Activated B cell treated with CpG ODN at 0.5 μM for 24 hours (primary cell): ENCODE results near the gene KRTAP3-3. TPM values are rescaled to one million over a fixed set of nuclear protein-coding genes. Genes with fewer than 3 reads are reported as not detected.

ENCODE experiments used
- ATAC-seq: fragments of 200-7000 bp; cut with Tn5 transposase; one replicate; pipeline ENCODE4 v1.10.0; 2021; ENCODE audit warnings: low read depth, mild to moderate bottlenecking, moderate library complexity
- CTCF ChIA-PET: fragments of 350-600 bp; sonication (Branson Sonifier 250); formaldehyde crosslinking; loops from one replicate; lab custom pipeline; 2021; ENCODE audit warnings: antibody characterized with exemption; lab: Charles Lee
- POLR2A ChIA-PET: fragments of 350-600 bp; sonication (Branson Sonifier 250); formaldehyde crosslinking; loops from one replicate; lab custom pipeline; 2021; ENCODE audit warnings: antibody characterized with exemption; lab: Charles Lee
- DNase-seq: peaks from one replicate; pipeline ENCODE4 v3.0.0; 2022
- H3K27ac Mint-ChIP-seq: one replicate; pipeline ENCODE4 v1.8.0; 2020; ENCODE audit warnings: mixed read lengths
- H3K27me3 Mint-ChIP-seq: one replicate; pipeline ENCODE4 v1.8.0; 2021; ENCODE audit warnings: mixed read lengths
- H3K36me3 Mint-ChIP-seq: one replicate; pipeline ENCODE4 v1.8.0; 2021; ENCODE audit warnings: low read depth, mixed read lengths
- H3K4me1 Mint-ChIP-seq: one replicate; pipeline ENCODE4 v1.8.0; 2021; ENCODE audit warnings: mixed read lengths
- H3K4me3 Mint-ChIP-seq: one replicate; pipeline ENCODE4 v1.8.0; 2020; ENCODE audit warnings: mild to moderate bottlenecking, mixed read lengths
- H3K9me3 Mint-ChIP-seq: one replicate; pipeline ENCODE4 v1.8.0; 2020; ENCODE audit warnings: mixed read lengths
- CTCF ChIP-seq: fragments of 200-600 bp; IDR thresholded peaks from one replicate; pipeline ENCODE4 v1.8.0; 2022; ENCODE audit warnings: antibody characterized with exemption, mild to moderate bottlenecking
- intact Hi-C: fragments of 100-400 bp; cut with micrococcal nuclease; formaldehyde crosslinking; loops from one replicate; pipeline ENCODE4 v1.15.1; 2024
- total RNA-seq: library from RNA; stranded (reverse); gene quantifications from 2 replicates; pipeline ENCODE4 v1.2.3, GENCODE V29; 2022

The KRTAP3-3 gene
- total RNA-seq, 1 donor from 2014 or later: not detected

GRCh38 chr17:41018541-41018940 lies 24.6 kb upstream of the KRTAP3-3 start:
- intact Hi-C loops: no loop called here
- H3K27ac Mint-ChIP-seq: no peak overlapping the region
- DNase-seq: no peak
- CTCF ChIA-PET: no interaction called here
- POLR2A ChIA-PET: no interaction called here
- peaks cover 9% of the 10 kb centered on the region for H3K27me3 Mint-ChIP-seq
- ATAC-seq: no peak
- no peaks in the 10 kb centered on the region for H3K4me1 Mint-ChIP-seq
- no peak for TF ChIP-seq CTCF
- no peaks in the 10 kb centered on the region for H3K36me3 Mint-ChIP-seq
- no peak overlapping the region for H3K4me3 Mint-ChIP-seq
- peaks cover 4% of the 10 kb centered on the region for H3K9me3 Mint-ChIP-seq

DNA sequence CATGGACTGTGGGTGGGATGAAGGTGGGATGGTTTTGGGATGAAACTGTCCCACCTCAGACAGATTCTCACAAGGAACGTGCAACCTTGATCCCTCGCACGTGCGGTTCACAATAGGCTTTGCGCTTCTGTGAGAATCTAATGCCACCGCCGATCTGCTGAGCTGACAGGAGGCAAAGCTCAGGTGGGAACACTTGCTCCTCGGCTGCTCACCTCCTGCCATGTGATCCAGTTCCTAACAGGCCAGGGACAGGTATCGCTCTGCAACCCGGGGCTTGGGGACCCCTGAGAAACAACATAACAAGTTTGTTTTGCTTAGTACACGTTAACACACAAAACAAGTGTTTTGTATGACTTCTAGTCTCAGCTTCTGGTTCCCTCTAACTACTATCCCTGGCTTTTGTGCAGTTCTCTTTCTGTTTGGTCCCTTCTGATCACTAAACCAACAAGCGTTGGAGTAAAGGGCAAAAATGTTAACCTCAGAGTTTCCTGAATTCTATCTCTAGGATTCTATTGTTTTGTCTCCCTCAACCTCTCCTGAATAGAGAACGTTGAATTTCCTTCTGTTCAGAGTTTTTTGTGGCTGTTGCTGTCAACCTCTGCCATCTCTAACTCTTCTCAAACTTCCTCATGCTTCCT lies 22.7 kb upstream of the KRTAP3-3 start:
- Mint-ChIP-seq H3K9me3 (peaks cover 4% of the 10 kb centered on the region), H3K4me1 (no peaks in the 10 kb centered on the region), H3K27me3 (peaks cover 9% of the 10 kb centered on the region), H3K36me3 (no peaks in the 10 kb centered on the region), H3K4me3 (no peak overlapping the region), H3K27ac (no peak overlapping the region)
- POLR2A ChIA-PET: no interaction called here
- no peak for ATAC-seq
- CTCF ChIA-PET: no interaction called here
- intact Hi-C loops: no loop called here
- no peak for TF ChIP-seq CTCF
- no peak for DNase-seq

- Mint-ChIP-seq H3K27me3 (peaks cover 3% of the 10 kb centered on the region), H3K4me3 (no peak overlapping the region), H3K27ac (no peak overlapping the region), H3K4me1 (no peaks in the 10 kb centered on the region), H3K36me3 (no peaks in the 10 kb centered on the region), H3K9me3 (no peaks in the 10 kb centered on the region)
- ATAC-seq (no peak), DNase-seq (no peak)
- intact Hi-C loops: no loop called here
- no peak for TF ChIP-seq CTCF
- ChIA-PET CTCF (no interaction called here), POLR2A (no interaction called here)
These were observed 21.5 kb upstream of the KRTAP3-3 start for GRCh38 chr17:41015454-41015853.

DNA sequence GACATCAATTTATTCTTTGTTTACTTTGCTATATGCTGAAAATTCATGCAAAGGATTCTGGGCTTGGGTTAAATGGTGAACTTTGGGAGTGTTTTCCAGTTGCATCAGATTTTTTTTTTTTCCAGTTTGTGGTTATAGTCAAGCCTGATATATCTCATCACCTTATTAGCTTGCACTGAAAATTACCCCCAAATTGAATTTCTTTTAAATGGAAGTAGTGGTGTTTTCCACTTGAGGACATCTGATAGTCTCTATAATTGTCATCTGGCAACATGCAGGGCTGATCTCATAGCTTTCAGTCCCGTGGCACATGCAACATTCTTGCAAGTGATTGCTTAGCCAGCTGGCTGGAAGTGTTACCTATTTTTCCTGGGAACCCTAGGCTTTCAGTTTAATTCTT lies 19.6 kb upstream of the KRTAP3-3 start:
- CTCF ChIA-PET: no interaction called here
- Mint-ChIP-seq H3K27ac (no peak overlapping the region), H3K27me3 (peaks cover 7% of the 10 kb centered on the region), H3K4me3 (no peak overlapping the region), H3K36me3 (no peaks in the 10 kb centered on the region), H3K4me1 (no peaks in the 10 kb centered on the region), H3K9me3 (no peaks in the 10 kb centered on the region)
- POLR2A ChIA-PET: no interaction called here
- DNase-seq (no peak), ATAC-seq (no peak)
- TF ChIP-seq CTCF: no peak
- intact Hi-C loops: no loop called here

DNA sequence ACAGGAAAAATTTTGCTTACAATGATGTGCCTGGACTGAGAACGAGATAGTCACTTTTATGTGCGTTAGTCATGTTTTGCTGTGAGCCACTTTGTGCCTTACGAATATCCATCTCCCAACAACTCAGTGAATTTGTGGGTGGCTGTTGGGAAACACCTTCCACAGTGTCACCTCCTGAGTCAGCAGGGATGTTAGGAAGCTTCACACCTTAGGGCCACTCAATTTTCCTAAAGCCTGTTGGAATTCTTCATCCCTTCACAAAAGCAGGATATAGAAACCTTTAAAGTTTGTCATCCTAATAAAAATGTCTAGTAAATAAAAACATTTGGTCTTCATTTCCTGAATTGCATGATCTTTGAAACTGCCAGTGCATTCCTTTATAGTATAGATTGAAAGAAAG lies 19.2 kb upstream of the KRTAP3-3 start:
- Mint-ChIP-seq H3K27ac (no peak overlapping the region), H3K4me3 (no peak overlapping the region), H3K4me1 (no peaks in the 10 kb centered on the region), H3K9me3 (no peaks in the 10 kb centered on the region), H3K27me3 (peaks cover 7% of the 10 kb centered on the region), H3K36me3 (no peaks in the 10 kb centered on the region)
- ATAC-seq: no peak
- ChIA-PET POLR2A (no interaction called here), CTCF (no interaction called here)
- intact Hi-C loops: no loop called here
- TF ChIP-seq CTCF: no peak
- no peak for DNase-seq
